HCT116 (cell line): ENCODE measurements around the gene DPP9. TPM values are rescaled to one million over a fixed set of nuclear protein-coding genes. Genes with fewer than 3 reads are reported as not detected.

Experiments
- ATAC-seq: fragments of 200-7000 bp; cut with Tn5 transposase; 2 replicates; pipeline ENCODE4 v1.9.1; 2020; ENCODE audit warnings: mild to moderate bottlenecking, moderate library complexity
- BruUV-seq: library from RNA; stranded (reverse); fragments of 400-500 nt; replicated peaks from 2 replicates; lab custom pipeline; 2021; lab: Mats Ljungman, UMichigan
- CTCF ChIA-PET: fragments of 300-600 bp; sonication (Branson Sonifier 250); formaldehyde crosslinking; loops from one replicate; lab custom pipeline; 2021; ENCODE audit warnings: antibody characterized with exemption; lab: Charles Lee
- POLR2A ChIA-PET: fragments of 300-600, 350-600 bp; sonication (Branson Sonifier 250); formaldehyde crosslinking; loops from one replicate; lab custom pipeline; 2021; ENCODE audit warnings: antibody characterized with exemption; lab: Charles Lee
- RAD21 ChIA-PET, 2 experiments: fragments of 300-600 bp; sonication (Branson Sonifier 250); formaldehyde crosslinking; loops; one replicate each; lab custom pipeline; 2023; ENCODE audit warnings: low total read pairs in 2 of 2; ENCODE audit not compliant: uncharacterized antibody in 2 of 2, unreplicated experiment in 2 of 2, low non-redundant PET in 1 of 2; lab: Charles Lee
- DNase-seq: peaks from one replicate; pipeline ENCODE4 v3.0.0-alpha.2; 2010; ENCODE audit warnings: low read depth, low spot score
- H2AFZ ChIP-seq: fragments of 200-600 bp; shearing (Covaris generic), sonication (generic); 2 replicates; pipeline ENCODE4 v1.6.1; 2017; ENCODE audit warnings: low read depth, mixed run types, mixed read lengths, antibody characterized with exemption, low read length; ENCODE audit not compliant: poor library complexity, severe bottlenecking
- H3K27ac ChIP-seq: 2 replicates; pipeline ENCODE4 v1.5.1; 2012; ENCODE audit warnings: low read depth, low read length
- H3K27me3 ChIP-seq: fragments of 200-600 bp; sonication (generic); 2 replicates; pipeline ENCODE4 v1.6.1; 2016; ENCODE audit warnings: mixed run types, low read length, mixed read lengths; ENCODE audit not compliant: insufficient read depth
- H3K36me3 ChIP-seq, 2 experiments: fragments of 200-500 bp in 1 of 2; fragments of 200-600 bp in 1 of 2; sonication (Bioruptor generic) in 1 of 2; sonication (generic) in 1 of 2; 2 replicates each; pipeline versions ENCODE4 v1.5.1 to v1.6.1; 2014 to 2016; ENCODE audit warnings: low read length in 2 of 2, inconsistent platforms in 1 of 2, mixed read lengths in 1 of 2, mixed run types in 1 of 2; ENCODE audit not compliant: insufficient read depth in 2 of 2, control insufficient read depth in 1 of 2
- H3K4me1 ChIP-seq, 2 experiments: fragments of 200-600 bp in 1 of 2; sonication (generic) in 1 of 2; 2 replicates each; pipeline versions ENCODE4 v1.5.1 to v1.6.1; 2012 to 2017; ENCODE audit warnings: low read length in 2 of 2, inconsistent platforms in 1 of 2, mild to moderate bottlenecking in 1 of 2, mixed read lengths in 1 of 2, mixed run types in 1 of 2, moderate library complexity in 1 of 2; ENCODE audit not compliant: insufficient read depth in 2 of 2, control insufficient read depth in 1 of 2
- H3K4me2 ChIP-seq: fragments of 200-600 bp; sonication (generic); 2 replicates; pipeline ENCODE4 v1.6.1; 2017; ENCODE audit warnings: mixed run types, low read length, mixed read lengths
- H3K4me3 ChIP-seq, 2 experiments: fragments of 200-600 bp in 1 of 2; sonication (generic) in 1 of 2; replicated peaks in 1 of 2; 2 replicates each; pipeline ENCODE4 v1.5.1; 2011 to 2016; ENCODE audit warnings: low read length in 2 of 2, control low read depth in 1 of 2, low read depth in 1 of 2, mild to moderate bottlenecking in 1 of 2, mixed read lengths in 1 of 2, mixed run types in 1 of 2
- H3K79me2 ChIP-seq: fragments of 200-600 bp; sonication (generic); 2 replicates; pipeline ENCODE4 v1.6.1; 2017; ENCODE audit warnings: mild to moderate bottlenecking, mixed run types, low read length, moderate library complexity, mixed read lengths; ENCODE audit not compliant: insufficient read depth
- H3K9ac ChIP-seq: fragments of 200-600 bp; sonication (generic); 2 replicates; pipeline ENCODE4 v1.6.1; 2016; ENCODE audit warnings: low read length, mixed read lengths
- H3K9me2 ChIP-seq: fragments of 200-600 bp; sonication (generic), shearing (Covaris generic); 2 replicates; pipeline ENCODE4 v1.6.1; 2017; ENCODE audit warnings: mixed run types, mild to moderate bottlenecking, moderate library complexity; ENCODE audit not compliant: insufficient read depth
- H3K9me3 ChIP-seq, 2 experiments: fragments of 200-500 bp in 1 of 2; fragments of 200-600 bp in 1 of 2; sonication (Bioruptor generic) in 1 of 2; sonication (generic) in 1 of 2; 2 replicates each; pipeline ENCODE4 v1.6.1; 2014 to 2017; ENCODE audit warnings: low read length in 2 of 2, mixed read lengths in 2 of 2, inconsistent platforms in 1 of 2, low read depth in 1 of 2, mild to moderate bottlenecking in 1 of 2, mixed run types in 1 of 2, moderate library complexity in 1 of 2; ENCODE audit not compliant: control insufficient read depth in 1 of 2, insufficient read depth in 1 of 2
- H4K20me1 ChIP-seq: fragments of 200-600 bp; sonication (generic), shearing (Covaris generic); 2 replicates; pipeline ENCODE4 v1.6.1; 2017; ENCODE audit warnings: mixed run types, mild to moderate bottlenecking, moderate library complexity; ENCODE audit not compliant: insufficient read depth
- CBX3 ChIP-seq: IDR thresholded peaks from 2 replicates; pipeline ENCODE4 v1.6.1; 2012; ENCODE audit warnings: low read depth
- CEBPB ChIP-seq: IDR thresholded peaks from 2 replicates; pipeline ENCODE4 v1.6.1; 2012; ENCODE audit warnings: low read depth
- EZH2 ChIP-seq: fragments of 200-600 bp; sonication (generic); IDR thresholded peaks from 2 replicates; pipeline ENCODE4 v1.6.1; 2017; ENCODE audit warnings: antibody characterized with exemption, mixed run types
- POLR2A ChIP-seq: IDR thresholded peaks from 2 replicates; pipeline ENCODE4 v1.7.0; 2011; ENCODE audit warnings: borderline replicate concordance; ENCODE audit not compliant: insufficient read depth, insufficient read length; ENCODE audit errors: extremely low read depth
- SIN3A ChIP-seq: IDR thresholded peaks from 2 replicates; pipeline ENCODE4 v1.6.1; 2012; ENCODE audit warnings: low read depth
- intact Hi-C: fragments of 100-400 bp; cut with micrococcal nuclease; formaldehyde crosslinking; loops from 2 replicates; pipeline ENCODE4 v1.10.0; 2022
- total RNA-seq: library from RNA; stranded (reverse); gene quantifications from one replicate; pipeline ENCODE4 v1.2.1, GENCODE V29; 2021; ENCODE audit not compliant: unreplicated experiment
- TF ChIP-seq, protein P1 (sequence below): IDR thresholded peaks from 2 replicates; pipeline ENCODE4 v1.6.1; 2012; ENCODE audit warnings: low read depth

Gene DPP9
- total RNA-seq, 1 experiment from 2014 or later: 67.6 TPM

DNA sequence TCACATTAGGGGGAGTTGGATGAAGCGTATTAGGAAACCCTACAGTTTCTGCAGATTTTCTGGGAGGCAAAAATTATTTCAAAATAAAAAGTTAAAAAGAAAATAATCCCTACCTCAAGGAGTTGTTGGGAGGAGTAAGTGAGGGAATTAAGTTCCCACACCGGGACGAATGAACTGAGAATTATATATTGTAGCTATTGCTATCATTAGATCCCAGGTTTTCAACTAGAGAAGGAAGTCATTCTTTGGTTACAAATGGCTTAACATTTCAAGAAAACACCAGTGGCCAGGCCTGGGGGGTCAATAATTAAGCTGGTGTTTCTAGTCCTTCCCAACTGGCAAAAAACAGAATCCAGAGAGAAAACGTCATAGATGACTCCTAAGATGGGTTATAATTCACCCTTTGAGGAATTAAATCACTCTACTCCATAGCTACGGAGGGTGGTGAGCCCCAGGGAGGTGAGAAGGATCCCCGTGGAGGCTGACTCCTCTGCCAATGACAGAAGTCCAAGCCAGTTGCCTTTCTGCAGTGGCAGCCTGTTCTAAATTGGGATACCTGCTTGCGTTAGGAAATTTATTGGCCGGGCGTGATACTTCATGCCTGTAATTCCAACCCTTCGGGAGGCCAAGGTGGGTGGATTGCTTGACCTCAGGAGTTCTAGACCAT is 52.3 kb downstream of the DPP9 start:
- POLR2A ChIA-PET: interaction anchor here (1.0 kb wide), 1 partner anchor 120 kb away, joined by 3 read pairs; no protein-coding TSS in a partner anchor
- Histone ChIP-seq H3K4me1 (peaks cover 18 to 25% of the 10 kb centered on the region in 2 experiments), H3K79me2 (peaks cover 29% of the 10 kb centered on the region), H3K9me2 (no peaks in the 10 kb centered on the region), H3K9ac (peak overlapping the region; percentile 42), H3K4me2 (peak overlapping the region; percentile 97), H2AFZ (peak overlapping the region; percentile 92), H4K20me1 (no peaks in the 10 kb centered on the region), H3K36me3 (peaks cover 10 to 16% of the 10 kb centered on the region in 2 experiments; a peak in 3 of 4 replicates), H3K4me3 (peak overlapping the region; percentile 33 to 95), H3K9me3 (no peaks in the 10 kb centered on the region), H3K27ac (peak overlapping the region; percentile 92), H3K27me3 (no peaks in the 10 kb centered on the region)
- CTCF ChIA-PET: interaction anchor here (1.0 to 1.6 kb wide), 3 partner anchors 9 to 120 kb away, joined by 3 to 7 read pairs (median 4); partner anchors contain the start of gene FEM1A
- RAD21 ChIA-PET: no interaction called here
- no peak for TF ChIP-seq CBX3
- TF ChIP-seq EZH2: no peak
- TF ChIP-seq POLR2A: no peak
- TF ChIP-seq CEBPB: no peak
- TF ChIP-seq, protein P1, sequence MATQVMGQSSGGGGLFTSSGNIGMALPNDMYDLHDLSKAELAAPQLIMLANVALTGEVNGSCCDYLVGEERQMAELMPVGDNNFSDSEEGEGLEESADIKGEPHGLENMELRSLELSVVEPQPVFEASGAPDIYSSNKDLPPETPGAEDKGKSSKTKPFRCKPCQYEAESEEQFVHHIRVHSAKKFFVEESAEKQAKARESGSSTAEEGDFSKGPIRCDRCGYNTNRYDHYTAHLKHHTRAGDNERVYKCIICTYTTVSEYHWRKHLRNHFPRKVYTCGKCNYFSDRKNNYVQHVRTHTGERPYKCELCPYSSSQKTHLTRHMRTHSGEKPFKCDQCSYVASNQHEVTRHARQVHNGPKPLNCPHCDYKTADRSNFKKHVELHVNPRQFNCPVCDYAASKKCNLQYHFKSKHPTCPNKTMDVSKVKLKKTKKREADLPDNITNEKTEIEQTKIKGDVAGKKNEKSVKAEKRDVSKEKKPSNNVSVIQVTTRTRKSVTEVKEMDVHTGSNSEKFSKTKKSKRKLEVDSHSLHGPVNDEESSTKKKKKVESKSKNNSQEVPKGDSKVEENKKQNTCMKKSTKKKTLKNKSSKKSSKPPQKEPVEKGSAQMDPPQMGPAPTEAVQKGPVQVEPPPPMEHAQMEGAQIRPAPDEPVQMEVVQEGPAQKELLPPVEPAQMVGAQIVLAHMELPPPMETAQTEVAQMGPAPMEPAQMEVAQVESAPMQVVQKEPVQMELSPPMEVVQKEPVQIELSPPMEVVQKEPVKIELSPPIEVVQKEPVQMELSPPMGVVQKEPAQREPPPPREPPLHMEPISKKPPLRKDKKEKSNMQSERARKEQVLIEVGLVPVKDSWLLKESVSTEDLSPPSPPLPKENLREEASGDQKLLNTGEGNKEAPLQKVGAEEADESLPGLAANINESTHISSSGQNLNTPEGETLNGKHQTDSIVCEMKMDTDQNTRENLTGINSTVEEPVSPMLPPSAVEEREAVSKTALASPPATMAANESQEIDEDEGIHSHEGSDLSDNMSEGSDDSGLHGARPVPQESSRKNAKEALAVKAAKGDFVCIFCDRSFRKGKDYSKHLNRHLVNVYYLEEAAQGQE: no peak
- no peak for TF ChIP-seq SIN3A
- intact Hi-C loops: loop anchor here (2.0 kb wide), 1 partner anchor 119 kb away; the partner anchor contains the start of gene FEM1A
- 0 out of 2 replicates have a peak, but pooled peaks have one; percentile 9 for ATAC-seq
- TSS peak; percentile 89 for BruUV-seq
- DNase-seq: no peak
